Stimulated activated CD4-positive, alpha-beta T cell treated with anti-CD3 and anti-CD28 coated beads, TNF-alpha, amount 100 ng/mL, for 48 hours (primary cell): Measurements from ENCODE around the gene INTS6.
A peak's percentile ranks its signal among the peaks of the same experiment; 100 is the strongest.

Experiments
- DNase-seq, 3 donors: peaks; one replicate each; pipeline ENCODE4 v3.0.0-alpha.2; 2020; ENCODE audit warnings: low read depth in 3 of 3

INTS6 gene

GRCh38 chr13:51456510-51456909 lies 3.7 kb upstream of the INTS6 start:
- no peak for DNase-seq

DNA sequence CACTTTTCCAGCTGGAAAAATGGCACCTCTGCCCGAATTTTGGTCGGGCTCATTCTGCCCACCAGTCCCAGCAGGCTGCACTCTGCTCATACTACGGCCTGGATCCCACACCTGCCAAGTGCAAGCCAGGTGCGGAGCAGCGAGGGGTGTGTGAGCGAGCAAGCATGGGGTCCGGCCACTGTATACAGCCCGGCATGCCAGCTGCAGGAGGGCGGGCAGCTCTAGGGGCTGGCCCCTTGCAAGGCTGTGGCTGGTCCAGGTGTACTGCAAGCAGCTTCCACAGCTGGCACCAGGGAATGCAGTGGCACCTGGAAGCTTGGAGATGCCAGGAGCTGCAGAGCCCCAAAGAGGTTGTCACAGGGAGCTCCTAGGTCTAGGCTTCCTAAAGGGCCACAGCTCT lies 2.7 kb upstream of the INTS6 start:
- DNase-seq: no peak

DNA sequence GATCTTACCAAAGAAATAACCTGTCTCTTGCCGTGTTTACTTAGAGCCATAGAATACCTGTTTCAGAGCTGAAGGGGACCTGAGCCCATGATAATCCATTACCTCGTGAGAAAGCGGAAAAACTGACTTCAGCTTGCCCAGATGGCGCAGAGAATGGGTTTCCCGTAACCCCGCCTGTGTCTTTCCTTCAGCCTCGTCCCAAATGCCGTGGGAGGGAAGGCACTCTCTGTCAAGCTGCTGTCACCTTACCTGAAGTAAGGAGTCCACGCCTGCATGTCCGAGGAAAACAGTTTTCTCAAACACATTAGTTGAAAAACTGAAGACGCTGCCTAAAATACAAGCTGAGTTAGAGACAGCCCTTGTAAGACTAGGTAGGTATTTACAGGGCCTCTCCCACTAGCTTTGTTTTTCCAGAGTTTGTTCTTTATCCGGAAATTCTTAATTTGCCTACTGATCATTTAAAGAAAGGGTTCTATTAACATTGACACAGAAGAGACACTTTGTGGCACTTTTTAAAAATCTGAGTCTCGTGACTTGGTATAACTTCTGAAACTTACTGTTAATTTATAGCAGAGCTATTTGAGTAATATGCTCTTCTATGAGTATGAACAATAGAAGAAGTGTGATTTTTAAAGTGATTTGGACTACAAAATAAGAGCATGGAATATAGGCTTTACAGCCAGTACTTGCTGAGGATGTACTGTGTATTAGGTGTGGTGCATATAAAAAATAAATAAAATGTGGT lies 1.3 kb upstream of the INTS6 start:
- peak; percentile 16 to 21 (median 19) for DNase-seq

- DNase-seq: peak; percentile 60 to 73 (median 63)
These were observed 547 bp upstream of the INTS6 start for GRCh38 chr13:51453207-51453958.

DNA sequence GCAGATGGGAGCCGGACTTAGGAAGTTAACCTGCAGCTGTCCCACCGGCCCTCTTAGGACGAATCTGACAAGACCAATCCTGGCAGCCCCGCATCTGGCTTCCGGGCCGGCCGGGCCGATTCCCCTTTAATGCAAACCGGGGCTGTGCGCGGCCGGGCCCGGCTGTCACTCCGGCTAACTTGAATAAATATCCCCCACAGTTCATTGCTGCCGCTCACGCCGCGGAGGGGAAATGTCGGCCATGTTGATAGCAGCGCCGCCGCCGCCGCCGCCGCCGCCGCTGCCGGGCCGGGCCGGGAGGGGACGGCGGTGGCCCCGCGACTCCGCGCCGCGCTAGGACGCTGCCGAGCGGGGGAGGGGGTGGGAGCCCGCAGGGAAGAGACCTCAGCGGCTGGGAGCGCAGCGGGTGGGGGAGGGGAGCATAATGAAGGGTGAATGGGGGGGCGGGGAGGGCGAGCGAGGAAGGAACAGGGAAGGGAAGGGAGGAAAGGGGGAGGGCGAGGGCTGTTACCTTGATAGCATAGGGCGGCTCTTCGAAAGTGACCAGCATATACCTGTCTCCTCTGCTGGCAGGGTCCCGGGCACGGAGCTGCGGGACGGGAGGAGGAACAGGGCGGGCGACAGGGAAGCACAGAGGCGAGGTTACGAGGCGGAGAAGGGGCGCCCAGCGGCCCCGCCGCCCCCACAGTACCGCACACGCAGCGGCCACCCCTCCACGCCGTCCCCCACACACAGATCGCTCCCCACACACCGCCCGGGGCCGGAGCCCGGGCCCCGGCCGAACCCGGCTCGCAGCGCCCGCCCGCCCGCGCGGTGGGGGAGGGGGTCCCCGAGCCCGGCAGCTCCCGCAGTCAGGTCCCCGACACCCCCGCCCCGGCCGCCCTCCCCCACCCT lies 1.1 kb downstream of the INTS6 start:
- DNase-seq: peak; percentile 55 to 63 (median 56)

DNA sequence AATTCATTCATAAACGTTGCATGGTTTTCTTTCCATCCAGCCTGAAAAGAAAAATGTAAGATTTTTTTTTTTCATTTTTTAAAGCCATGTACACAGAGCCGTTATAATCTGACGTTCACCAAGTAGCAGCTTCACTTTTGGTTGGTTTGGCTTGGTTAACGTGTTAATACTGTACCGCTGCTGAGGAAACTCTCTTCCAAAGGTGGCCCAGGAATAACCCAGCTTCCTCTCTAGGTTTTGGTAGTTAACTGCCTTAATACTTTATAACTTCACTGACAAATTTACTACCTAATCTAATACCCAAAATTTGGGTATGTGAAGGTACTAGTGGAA lies 1.7 kb downstream of the INTS6 start:
- DNase-seq: no peak

GRCh38 chr13:51449018-51449417 lies 3.8 kb downstream of the INTS6 start:
- no peak for DNase-seq

GRCh38 chr13:51444922-51445321 lies 7.9 kb downstream of the INTS6 start:
- DNase-seq: no peak

DNA sequence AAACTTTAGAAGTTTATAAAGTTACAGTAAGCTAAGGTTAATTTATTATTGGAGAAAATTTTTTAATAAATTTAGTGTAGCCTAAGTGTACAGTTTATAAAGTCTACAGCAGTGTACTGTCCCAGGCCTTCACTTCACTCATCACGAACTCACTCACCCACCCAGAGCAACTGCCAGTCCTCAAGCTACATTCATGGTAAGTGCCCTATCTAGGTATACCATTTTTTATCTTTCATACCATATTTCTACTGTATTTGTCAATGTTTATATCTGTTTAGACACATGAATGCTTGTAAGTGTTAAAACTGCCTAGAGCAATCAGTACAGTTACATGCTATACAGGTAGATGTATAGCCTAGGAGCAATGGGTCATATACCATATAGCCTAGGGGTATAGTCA lies 12.5 kb downstream of the INTS6 start:
- DNase-seq: no peak

GRCh38 chr13:51437550-51438127 lies 15.2 kb downstream of the INTS6 start:
- DNase-seq: no peak

GRCh38 chr13:51435002-51435578 lies 17.7 kb downstream of the INTS6 start:
- no peak for DNase-seq

DNA sequence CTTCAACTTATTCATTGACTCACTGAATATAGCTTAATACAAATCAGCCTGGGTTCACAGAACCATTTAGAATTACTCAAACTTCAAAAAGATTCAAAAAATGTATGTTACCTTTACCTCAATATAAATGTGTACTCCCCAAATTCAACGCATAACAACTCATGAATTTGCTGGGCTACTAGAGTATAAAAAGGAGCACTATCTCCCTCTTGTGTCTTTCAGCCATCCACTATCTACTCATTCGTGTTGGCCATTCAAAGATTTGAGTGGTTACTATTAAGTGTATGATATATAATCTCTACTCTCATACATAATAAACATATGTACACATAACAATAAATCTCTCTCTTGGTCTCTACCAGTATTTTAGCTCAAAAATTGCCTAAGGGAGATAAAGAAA lies 20.3 kb downstream of the INTS6 start:
- no peak for DNase-seq

DNA sequence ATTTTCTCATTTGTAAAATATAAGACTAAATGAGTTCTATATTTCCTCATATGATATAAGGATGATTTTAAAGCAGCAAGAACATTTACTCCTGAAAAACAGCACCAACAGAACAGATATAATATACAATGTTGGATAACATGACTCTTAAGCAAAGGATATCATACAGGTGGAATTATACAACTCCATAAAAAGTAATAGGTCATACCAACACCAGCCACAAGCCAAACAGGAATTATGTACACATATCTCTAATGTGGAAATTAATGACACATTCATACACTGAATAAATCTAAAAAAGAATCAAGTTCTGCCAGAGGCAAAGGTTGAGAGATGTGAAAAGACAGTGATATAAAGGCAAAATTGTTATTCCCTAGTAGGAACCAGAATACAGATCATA lies 25.9 kb downstream of the INTS6 start:
- DNase-seq: no peak

GRCh38 chr13:51425410-51426042 lies 27.3 kb downstream of the INTS6 start:
- DNase-seq: no peak

GRCh38 chr13:51423766-51424165 lies 29.1 kb downstream of the INTS6 start:
- DNase-seq: no peak

DNA sequence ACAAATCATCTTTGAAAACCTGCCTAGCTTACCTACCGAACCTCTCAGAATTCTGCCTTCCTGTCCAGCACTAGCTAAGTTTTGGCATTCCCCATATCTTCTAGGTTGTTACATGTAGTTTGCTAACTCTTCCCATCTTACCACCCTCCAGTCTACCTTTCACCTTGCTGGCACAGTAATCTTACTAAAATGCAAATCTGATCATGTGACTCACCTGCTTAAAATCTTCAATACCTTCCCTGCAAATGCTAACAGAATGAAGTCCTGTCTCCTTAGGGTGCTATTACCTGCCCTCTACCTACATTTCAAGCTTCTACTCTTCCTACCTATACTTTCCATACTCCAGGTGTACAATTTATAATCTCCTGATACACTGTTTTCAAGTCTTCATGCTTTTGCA lies 30.4 kb downstream of the INTS6 start:
- DNase-seq: no peak

DNA sequence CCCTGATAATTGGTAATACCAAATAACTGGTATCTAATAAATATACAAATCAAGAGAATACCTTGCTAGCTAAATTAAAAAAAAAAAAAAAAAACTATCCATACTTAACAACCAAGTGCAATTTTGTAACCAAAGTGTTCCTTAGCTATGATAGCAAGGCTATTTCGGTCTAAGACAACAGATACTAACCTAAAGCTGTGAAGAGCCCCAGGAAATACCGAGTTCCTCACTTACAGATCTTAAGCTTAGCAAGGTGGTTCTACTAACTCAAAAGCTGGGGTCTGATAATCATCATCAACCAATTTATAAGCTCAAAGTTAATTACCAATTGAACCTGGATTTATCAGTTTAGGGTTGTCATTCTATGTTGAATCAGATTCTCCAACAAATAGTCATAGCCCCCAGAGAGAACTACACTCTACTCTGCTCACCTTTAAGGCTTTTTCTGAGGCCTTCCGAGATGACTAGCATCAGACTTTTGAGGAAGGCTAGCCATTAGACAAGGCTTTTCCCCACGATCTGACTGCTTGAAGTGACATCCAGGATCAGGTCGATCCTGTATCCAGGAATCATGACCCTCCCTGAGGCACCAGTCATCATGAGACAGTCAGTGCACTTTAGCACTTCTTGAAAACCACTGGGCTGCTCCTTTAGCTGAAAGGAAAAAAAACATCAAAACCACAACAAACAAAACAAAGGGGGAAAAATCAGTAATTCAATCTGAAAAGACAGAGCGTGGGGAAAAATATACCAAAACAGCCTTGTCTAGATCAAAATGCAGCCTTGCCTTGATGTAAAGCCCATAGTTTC lies 31.9 kb downstream of the INTS6 start:
- DNase-seq: no peak

- DNase-seq: no peak
These were observed 33.7 kb downstream of the INTS6 start for GRCh38 chr13:51419001-51419636.

DNA sequence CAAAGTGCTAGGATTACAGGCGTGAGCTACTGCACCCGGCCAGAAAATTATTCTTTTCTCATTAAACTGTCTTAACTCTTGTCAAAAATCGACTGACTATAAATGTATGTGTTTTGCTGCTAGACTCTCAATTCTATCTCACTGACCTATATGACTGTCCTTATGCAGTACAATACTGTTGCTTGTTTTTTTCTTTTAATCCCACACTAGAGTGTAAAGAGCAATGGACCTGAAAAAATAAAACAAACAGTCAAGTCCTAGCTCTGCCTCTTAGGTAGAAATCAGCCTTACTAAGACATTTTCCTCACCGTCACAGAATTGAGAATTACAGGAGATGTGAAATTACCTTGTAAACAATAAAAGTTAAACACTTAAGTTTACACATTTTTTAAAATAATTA lies 35.1 kb downstream of the INTS6 start:
- no peak for DNase-seq

DNA sequence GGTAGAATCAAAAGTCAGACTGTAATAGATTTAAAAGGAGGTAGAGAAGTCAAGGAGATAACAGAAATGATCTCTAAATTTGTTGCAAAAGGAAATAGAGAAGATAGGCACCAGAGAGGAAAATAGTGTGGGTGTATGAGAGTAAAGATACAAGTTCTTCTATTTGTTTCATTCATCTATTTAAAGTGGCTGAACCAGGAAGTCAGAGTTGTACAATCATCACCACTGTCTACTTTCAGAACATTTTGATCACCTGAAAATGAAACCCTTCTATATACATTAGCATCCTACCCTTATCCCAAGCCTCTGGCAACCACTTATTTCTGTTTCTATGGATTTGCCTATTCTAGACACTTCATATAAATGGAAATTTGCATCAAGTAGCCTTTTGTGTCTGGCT lies 36.7 kb downstream of the INTS6 start:
- no peak for DNase-seq
